Neuronal stem cell (in vitro differentiated cells): ENCODE measurements around the gene CCT2.
A peak's percentile ranks its signal among the peaks of the same experiment; 100 is the strongest.
"Not testable (repeated sequence)": the region's sequence is repeated elsewhere in the genome, so short reads cannot be mapped to it uniquely, and the experiment has no call there.

Experiments used
- DNase-seq: peaks from one replicate; pipeline ENCODE4 v3.0.0-alpha.2; 2013; ENCODE audit warnings: low spot score
- H2AFZ ChIP-seq: one replicate; pipeline ENCODE4 v1.6.1; 2013; ENCODE audit warnings: mild to moderate bottlenecking, low read length, inconsistent platforms
- H2AK5ac ChIP-seq: 2 replicates; pipeline ENCODE4 v1.6.1; 2013; ENCODE audit warnings: low read depth, mild to moderate bottlenecking, inconsistent platforms, low read length, moderate library complexity, mixed read lengths
- H2BK120ac ChIP-seq: 2 replicates; pipeline ENCODE4 v1.6.1; 2013; ENCODE audit warnings: low read depth, mild to moderate bottlenecking, inconsistent platforms, low read length, moderate library complexity, mixed read lengths
- H2BK12ac ChIP-seq: one replicate; pipeline ENCODE4 v1.6.1; 2013; ENCODE audit warnings: low read length, inconsistent platforms
- H2BK15ac ChIP-seq: 2 replicates; pipeline ENCODE4 v1.6.1; 2013; ENCODE audit warnings: mild to moderate bottlenecking, low read length, inconsistent platforms, mixed read lengths
- H2BK5ac ChIP-seq: one replicate; pipeline ENCODE4 v1.6.1; 2013; ENCODE audit warnings: inconsistent platforms, mild to moderate bottlenecking, low read length, moderate library complexity
- H3K14ac ChIP-seq: one replicate; pipeline ENCODE4 v1.6.1; 2013; ENCODE audit warnings: low read length, inconsistent platforms
- H3K18ac ChIP-seq: 2 replicates; pipeline ENCODE4 v1.6.1; 2013; ENCODE audit warnings: low read length, inconsistent platforms
- H3K23ac ChIP-seq: 2 replicates; pipeline ENCODE4 v1.6.1; 2013; ENCODE audit warnings: low read depth, mild to moderate bottlenecking, mixed read lengths, low read length, inconsistent platforms; ENCODE audit not compliant: poor library complexity
- H3K27ac ChIP-seq: replicated peaks from 3 replicates; pipeline ENCODE4 v1.5.1; 2013; ENCODE audit warnings: low read length, inconsistent platforms
- H3K27me3 ChIP-seq, 3 experiments: 2 replicates each; pipeline ENCODE4 v1.6.1; 2013; ENCODE audit warnings: low read length in 3 of 3, mild to moderate bottlenecking in 2 of 3, inconsistent platforms in 1 of 3, low read depth in 1 of 3, mixed read lengths in 1 of 3, moderate library complexity in 1 of 3; ENCODE audit not compliant: control insufficient read depth in 3 of 3, insufficient read depth in 3 of 3
- H3K36me3 ChIP-seq, 2 donors: replicated peaks in 1 of 2; 2 replicates each; pipeline ENCODE4 v1.6.1; 2013; ENCODE audit warnings: low read length in 2 of 2; ENCODE audit not compliant: control insufficient read depth in 2 of 2, insufficient read depth in 2 of 2
- H3K4ac ChIP-seq: 2 replicates; pipeline ENCODE4 v1.6.1; 2013; ENCODE audit warnings: inconsistent platforms, mild to moderate bottlenecking, low read length, moderate library complexity
- H3K4me1 ChIP-seq, 2 donors: 1 replicate in 1 of 2; 2 replicates in 1 of 2; pipeline ENCODE4 v1.6.1; 2013; ENCODE audit warnings: low read length in 2 of 2, low read depth in 1 of 2; ENCODE audit not compliant: control insufficient read depth in 2 of 2, insufficient read depth in 1 of 2
- H3K4me2 ChIP-seq: one replicate; pipeline ENCODE4 v1.6.1; 2013; ENCODE audit warnings: mild to moderate bottlenecking, low read length, inconsistent platforms; ENCODE audit not compliant: insufficient read depth, poor library complexity, severe bottlenecking
- H3K4me3 ChIP-seq, 2 donors: 2 replicates each; pipeline ENCODE4 v1.5.1; 2013; ENCODE audit warnings: low read length in 2 of 2, mild to moderate bottlenecking in 2 of 2, inconsistent platforms in 1 of 2, moderate library complexity in 1 of 2
- H3K79me1 ChIP-seq: one replicate; pipeline ENCODE4 v1.6.1; 2013; ENCODE audit warnings: low read depth, mild to moderate bottlenecking, inconsistent platforms, low read length, moderate library complexity
- H3K9ac ChIP-seq: one replicate; pipeline ENCODE4 v1.6.1; 2013; ENCODE audit warnings: mild to moderate bottlenecking, low read depth, low read length, inconsistent platforms; ENCODE audit not compliant: poor library complexity
- H3K9me3 ChIP-seq, 2 donors: replicated peaks in 1 of 2; 2 replicates each; pipeline versions ENCODE3 to v1.6.1; 2013; ENCODE audit warnings: low read length in 2 of 2, mild to moderate bottlenecking in 2 of 2, inconsistent platforms in 1 of 2, low read depth in 1 of 2, mixed read lengths in 1 of 2, moderate library complexity in 1 of 2; ENCODE audit not compliant: control insufficient read depth in 2 of 2, insufficient read depth in 1 of 2
- H4K8ac ChIP-seq: one replicate; pipeline ENCODE4 v1.6.1; 2013; ENCODE audit warnings: low read depth, mild to moderate bottlenecking, inconsistent platforms, low read length, moderate library complexity
- H4K91ac ChIP-seq: one replicate; pipeline ENCODE4 v1.6.1; 2013; ENCODE audit warnings: low read length, low read depth, mild to moderate bottlenecking, inconsistent platforms; ENCODE audit not compliant: poor library complexity
- WGBS, 2 donors: extraction: QIAGEN DNeasy Blood & Tissue Kit; methylation state at CpG; one replicate each; pipeline ENCODE4 v1.1.7; 2013; ENCODE audit warnings: missing lambda C conversion rate in 2 of 2, mixed read lengths in 1 of 2; ENCODE audit not compliant: insufficient read length in 2 of 2, insufficient replicate concordance in 1 of 2; ENCODE audit errors: extremely low coverage in 2 of 2; 5-methylcytosine and 5-hydroxymethylcytosine counted together

Gene CCT2

DNA sequence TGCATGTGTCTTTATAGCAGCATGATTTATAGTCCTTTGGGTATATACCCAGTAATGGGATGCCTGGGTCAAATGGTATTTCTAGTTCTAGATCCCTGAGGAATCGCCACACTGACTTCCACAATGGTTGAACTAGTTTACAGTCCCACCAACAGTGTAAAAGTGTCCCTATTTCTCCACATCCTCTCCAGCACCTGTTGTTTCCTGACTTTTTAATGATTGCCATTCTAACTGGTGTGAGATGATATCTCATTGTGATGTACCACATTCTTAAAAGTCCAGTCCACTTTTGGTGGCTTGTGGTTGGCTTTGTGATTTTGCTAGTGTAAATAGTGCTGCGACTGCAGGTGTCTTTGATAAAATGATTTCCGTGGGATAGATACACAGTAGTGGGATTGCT, 19.0 kb downstream of the CCT2 start:
- H4K8ac ChIP-seq, H2AK5ac ChIP-seq, H3K14ac ChIP-seq, H3K23ac ChIP-seq, H3K27ac ChIP-seq, H2BK5ac ChIP-seq, H3K9me3 ChIP-seq, H2BK120ac ChIP-seq, H2BK12ac ChIP-seq, H3K27me3 ChIP-seq, DNase-seq, H3K9ac ChIP-seq, H3K4me2 ChIP-seq, H3K4ac ChIP-seq, H3K79me1 ChIP-seq, H4K91ac ChIP-seq, H3K18ac ChIP-seq, H2BK15ac ChIP-seq, H2AFZ ChIP-seq, H3K4me3 ChIP-seq, H3K4me1 ChIP-seq: not testable (repeated sequence)
- peaks cover 18 to 43% of the 10 kb centered on the region in 2 donors for H3K36me3 ChIP-seq
- WGBS, 2 donors, result no CpG with 5 or more reads among the region's 3 CpGs

DNA sequence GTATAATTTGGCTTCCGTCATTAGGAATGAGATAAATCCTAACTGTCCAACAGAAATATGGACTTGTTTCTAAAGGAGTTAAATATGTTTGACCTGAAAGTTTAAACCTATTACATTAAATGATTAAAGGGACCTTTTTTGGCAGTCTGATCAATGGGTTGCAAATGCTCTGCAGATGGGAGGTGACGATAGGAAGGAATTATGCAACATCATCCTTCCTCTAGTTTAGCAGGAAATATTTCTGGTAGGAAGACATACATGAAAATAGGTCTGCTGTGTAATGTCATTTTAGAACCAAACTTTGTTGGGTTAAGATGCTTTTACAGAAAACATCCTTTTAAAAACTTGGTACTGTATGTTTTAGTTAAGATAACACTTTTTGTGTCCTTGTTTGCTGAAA, 22.9 kb downstream of the CCT2 start:
- H4K8ac ChIP-seq, result no peak overlapping the region
- H2BK12ac ChIP-seq, result no peak overlapping the region
- no peak overlapping the region for H3K23ac ChIP-seq
- H2BK15ac ChIP-seq, result no peak overlapping the region
- no peaks in the 10 kb centered on the region for H3K27me3 ChIP-seq
- H3K4me3 ChIP-seq, result no peak overlapping the region
- H4K91ac ChIP-seq, result no peak overlapping the region
- H3K14ac ChIP-seq, result no peak overlapping the region
- peaks cover 1 to 5% of the 10 kb centered on the region in 2 donors for H3K36me3 ChIP-seq
- WGBS, 2 donors, result no CpG with 5 or more reads among the region's 2 CpGs
- H3K4me1 ChIP-seq, result no peaks in the 10 kb centered on the region
- no peak overlapping the region for H3K27ac ChIP-seq
- H3K79me1 ChIP-seq, result no peaks in the 10 kb centered on the region
- H3K18ac ChIP-seq, result no peak overlapping the region
- no peak overlapping the region for H2AK5ac ChIP-seq
- H3K4ac ChIP-seq, result no peak overlapping the region
- H2BK120ac ChIP-seq, result no peak overlapping the region
- no peak for DNase-seq
- H3K4me2 ChIP-seq, result no peak overlapping the region
- peaks cover 0 to under 1% of the 10 kb centered on the region in 2 donors for H3K9me3 ChIP-seq
- H2BK5ac ChIP-seq, result no peak overlapping the region
- no peak overlapping the region for H2AFZ ChIP-seq
- no peak overlapping the region for H3K9ac ChIP-seq

DNA sequence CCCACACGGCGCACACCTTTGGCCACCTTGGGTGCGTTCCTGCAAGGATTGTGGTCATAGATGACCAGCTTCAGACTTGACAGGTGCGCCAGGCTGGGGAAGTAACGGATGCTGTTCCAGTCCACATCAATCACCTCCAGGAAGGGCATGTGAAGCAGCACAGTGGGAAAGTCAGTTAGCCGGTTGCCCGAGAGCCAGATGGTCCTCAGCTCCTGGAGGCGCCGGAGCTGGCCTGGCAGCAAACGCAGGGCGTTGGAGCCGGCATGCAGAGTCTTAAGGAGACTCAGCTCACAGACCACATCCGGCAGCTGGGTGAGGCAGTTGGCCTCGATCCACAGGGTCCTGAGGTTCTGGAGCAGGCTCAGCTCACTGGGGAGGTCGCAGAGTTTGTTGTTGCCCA, 24.9 kb downstream of the CCT2 start:
- no peaks in the 10 kb centered on the region for H3K79me1 ChIP-seq
- no peak overlapping the region for H2BK120ac ChIP-seq
- no peak overlapping the region for H2BK15ac ChIP-seq
- H3K36me3 ChIP-seq, result no peaks in the 10 kb centered on the region
- no peak overlapping the region for H4K8ac ChIP-seq
- no peak overlapping the region for H3K23ac ChIP-seq
- peak overlapping the region; percentile 33 for H2AK5ac ChIP-seq
- no peak overlapping the region for H4K91ac ChIP-seq
- no peak overlapping the region for H3K4me3 ChIP-seq
- H3K9ac ChIP-seq, result no peak overlapping the region
- H3K4ac ChIP-seq, result no peak overlapping the region
- no CpG with 5 or more reads among the region's 15 CpGs for WGBS, 2 donors
- H2AFZ ChIP-seq, result no peak overlapping the region
- peaks cover 0 to 2% of the 10 kb centered on the region in 2 donors for H3K9me3 ChIP-seq
- H3K18ac ChIP-seq, result no peak overlapping the region
- H3K27ac ChIP-seq, result no peak overlapping the region
- H3K4me1 ChIP-seq, result no peaks in the 10 kb centered on the region
- H2BK12ac ChIP-seq, result no peak overlapping the region
- no peak overlapping the region for H3K4me2 ChIP-seq
- no peaks in the 10 kb centered on the region for H3K27me3 ChIP-seq
- no peak overlapping the region for H3K14ac ChIP-seq
- DNase-seq, result no peak
- H2BK5ac ChIP-seq, result no peak overlapping the region

DNA sequence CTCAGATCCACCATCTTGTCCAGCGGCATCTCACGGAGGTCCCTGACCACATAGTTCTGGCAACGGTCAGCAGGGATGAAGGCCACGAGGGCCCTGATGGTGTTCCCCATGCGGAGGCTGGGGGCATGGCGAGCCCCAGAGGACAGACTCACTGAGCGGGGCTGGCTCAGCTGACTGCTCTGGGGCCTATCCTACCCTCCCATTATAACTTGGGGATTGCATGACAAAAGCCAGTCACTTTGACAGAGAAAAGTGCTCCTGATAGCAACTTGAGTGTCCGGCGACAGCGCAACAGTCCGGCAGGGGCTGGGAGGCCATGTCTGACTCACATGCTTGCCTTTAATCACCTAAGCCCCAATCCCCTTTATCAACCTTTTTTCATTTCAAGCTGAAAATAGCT, 25.5 kb downstream of the CCT2 start, which contains the start of gene LRRC10:
TSS of gene LRRC10 (minus strand) at position 179 of the 400 bp plus-strand sequence. CDS start at position 110, 69 bp downstream.
- no peak within 1 kb of the TSS for H3K23ac ChIP-seq
- H3K4me3 ChIP-seq, result peak within 1 kb of the TSS in 1 of 2 donors; percentile 46
- H3K27me3 ChIP-seq, result peaks cover 0 to under 1% (median 0%) of the 10 kb centered on the region in 3 experiments
- H3K9ac ChIP-seq, result no peak within 1 kb of the TSS
- H2BK12ac ChIP-seq, result no peak within 1 kb of the TSS
- peak within 1 kb of the TSS; percentile 58 for H2BK15ac ChIP-seq
- H2BK5ac ChIP-seq, result no peak within 1 kb of the TSS
- H3K4me2 ChIP-seq, result no peak within 1 kb of the TSS
- DNase-seq, result no peak
- no peaks in the 10 kb centered on the region for H3K4me1 ChIP-seq
- no peak within 1 kb of the TSS for H3K18ac ChIP-seq
- peak within 1 kb of the TSS; percentile 33 for H2AK5ac ChIP-seq
- no peak within 1 kb of the TSS for H3K14ac ChIP-seq
- WGBS, 2 donors, result no CpG with 5 or more reads among the region's 11 CpGs
- no peak within 1 kb of the TSS for H3K27ac ChIP-seq
- H3K79me1 ChIP-seq, result no peaks in the 10 kb centered on the region
- no peak within 1 kb of the TSS for H2BK120ac ChIP-seq
- H4K91ac ChIP-seq, result no peak within 1 kb of the TSS
- no peak within 1 kb of the TSS for H4K8ac ChIP-seq
- peaks cover 0 to 2% of the 10 kb centered on the region in 2 donors for H3K9me3 ChIP-seq
- H3K36me3 ChIP-seq, result no peaks in the 10 kb centered on the region
- no peak within 1 kb of the TSS for H3K4ac ChIP-seq
- H2AFZ ChIP-seq, result no peak within 1 kb of the TSS
